NCI-H1105 (cell line): Measurements from ENCODE around the gene PKMYT1.

Experiments used
- DNase-seq: peaks from one replicate; lab custom pipeline; 2025; lab: John Stamatoyannopoulos, UW

The PKMYT1 gene

GRCh38 chr16:2973093-2973492 lies 7.2 kb downstream of the PKMYT1 start:
- DNase-seq = no peak

DNA sequence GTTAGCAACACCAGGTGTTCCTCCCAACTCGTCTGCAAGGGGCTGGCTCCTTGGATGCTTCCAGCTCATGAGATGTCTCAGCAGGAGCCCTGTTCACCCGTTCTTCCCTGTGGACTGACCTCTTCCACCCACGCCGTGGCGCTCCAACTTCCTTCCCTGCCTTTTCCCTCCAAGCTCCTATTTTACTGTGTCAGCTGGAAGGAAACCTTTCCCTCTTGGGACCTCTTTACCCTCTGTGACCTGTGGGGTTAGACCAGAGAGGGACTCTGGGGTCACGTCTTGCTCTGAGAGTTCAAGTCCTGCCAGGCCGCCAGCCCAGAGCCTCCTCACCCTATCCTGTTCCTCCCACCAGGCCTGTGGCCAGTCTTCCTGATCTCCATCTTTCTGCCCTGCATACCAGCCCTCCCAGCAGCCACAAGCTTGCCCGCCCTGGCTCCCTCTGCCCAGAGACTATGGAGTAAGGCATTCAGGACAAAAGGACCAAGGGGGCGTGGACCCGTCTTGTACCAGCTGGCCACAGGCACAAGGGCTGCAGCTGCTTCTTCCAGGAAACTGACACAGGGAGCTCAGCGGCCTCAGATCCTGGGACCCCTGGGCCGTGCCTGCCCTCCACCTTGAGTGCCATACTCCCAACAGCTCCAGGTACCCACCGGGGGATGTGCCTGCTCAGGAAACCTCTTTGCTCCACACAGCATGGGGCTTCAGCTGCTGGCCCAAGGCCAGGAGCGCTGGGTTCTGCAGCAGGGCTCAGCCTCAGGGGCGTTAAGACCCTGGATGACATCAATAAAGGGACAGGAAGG lies 8.1 kb downstream of the PKMYT1 start:
- no peak for DNase-seq

- no peak for DNase-seq
Observed at GRCh38 chr16:2971134-2971984, 8.9 kb downstream of the PKMYT1 start.

DNA sequence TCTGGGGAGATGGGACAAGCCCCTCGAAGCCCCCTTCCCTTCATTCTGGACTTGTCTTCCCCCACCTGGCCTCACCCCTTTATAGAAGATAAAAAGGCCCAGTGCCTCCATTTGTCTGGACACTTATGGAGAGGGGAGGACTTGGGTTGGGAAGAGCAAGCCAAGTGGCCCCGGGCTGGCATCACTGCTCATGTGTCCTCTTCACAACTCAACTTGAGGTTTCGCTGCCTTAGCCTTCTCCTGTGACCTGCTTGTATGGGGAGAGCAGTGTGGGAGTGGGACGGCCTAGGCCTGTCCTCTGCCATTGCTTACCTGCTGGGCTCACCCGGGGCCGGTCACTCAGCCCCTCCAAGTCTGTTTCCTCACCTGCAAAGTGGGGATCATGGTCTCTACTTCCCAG lies 9.7 kb downstream of the PKMYT1 start:
- DNase-seq = no peak

GRCh38 chr16:2969545-2970521 lies 10.4 kb downstream of the PKMYT1 start:
- no peak for DNase-seq

- DNase-seq = peak; percentile 49
Observed at GRCh38 chr16:2968738-2969544, 11.3 kb downstream of the PKMYT1 start, which contains the start of gene PAQR4. TSS of gene PAQR4 (plus strand) at chr16:2969348. CDS start at chr16:2969675, 327 bp downstream.

- no peak for DNase-seq
Observed at GRCh38 chr16:2968368-2968737, 11.9 kb downstream of the PKMYT1 start.

- DNase-seq = no peak
Observed at GRCh38 chr16:2967721-2968161, 12.5 kb downstream of the PKMYT1 start.

GRCh38 chr16:2967211-2967631 lies 13.0 kb downstream of the PKMYT1 start:
- no peak for DNase-seq

- no peak for DNase-seq
Observed at GRCh38 chr16:2966808-2967191, 13.4 kb downstream of the PKMYT1 start.

DNA sequence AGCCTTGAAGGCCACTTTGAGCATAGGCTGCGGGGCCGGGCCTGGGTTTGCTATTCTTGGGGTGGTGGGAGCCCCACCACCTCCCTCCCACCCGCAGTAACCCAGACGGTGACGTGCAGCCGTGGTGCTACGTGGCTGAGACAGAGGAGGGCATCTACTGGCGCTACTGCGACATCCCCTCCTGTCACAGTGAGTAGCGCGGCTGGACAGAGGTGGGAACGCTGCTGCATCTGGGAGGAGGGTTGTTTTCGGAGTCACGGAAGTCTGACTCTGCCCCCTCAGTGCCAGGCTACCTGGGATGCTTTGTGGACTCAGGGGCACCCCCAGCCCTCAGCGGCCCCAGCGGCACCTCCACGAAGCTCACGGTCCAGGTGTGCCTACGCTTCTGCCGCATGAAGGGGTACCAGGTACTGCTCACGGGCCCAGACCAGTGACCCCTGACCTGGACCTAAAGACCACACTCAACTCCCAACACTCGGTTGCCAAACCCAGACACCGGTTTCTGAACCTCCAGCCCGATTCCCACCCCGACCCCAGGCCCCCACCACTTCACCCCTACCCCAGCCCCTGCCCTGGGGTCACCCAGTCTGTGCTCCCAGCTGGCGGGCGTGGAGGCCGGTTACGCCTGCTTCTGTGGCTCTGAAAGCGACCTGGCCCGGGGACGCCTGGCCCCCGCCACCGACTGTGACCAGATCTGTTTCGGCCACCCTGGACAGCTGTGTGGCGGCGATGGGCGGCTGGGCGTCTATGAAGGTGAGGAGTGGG lies 14.0 kb downstream of the PKMYT1 start:
- DNase-seq = no peak

- DNase-seq = peak; percentile 66
Observed at GRCh38 chr16:2964475-2965336, 15.5 kb downstream of the PKMYT1 start.

- peak; percentile 51 for DNase-seq
Observed at GRCh38 chr16:2963723-2964474, 16.3 kb downstream of the PKMYT1 start, which contains the start of gene KREMEN2. TSS of gene KREMEN2 (plus strand) at chr16:2964275. CDS start at chr16:2964521, 246 bp downstream.

DNA sequence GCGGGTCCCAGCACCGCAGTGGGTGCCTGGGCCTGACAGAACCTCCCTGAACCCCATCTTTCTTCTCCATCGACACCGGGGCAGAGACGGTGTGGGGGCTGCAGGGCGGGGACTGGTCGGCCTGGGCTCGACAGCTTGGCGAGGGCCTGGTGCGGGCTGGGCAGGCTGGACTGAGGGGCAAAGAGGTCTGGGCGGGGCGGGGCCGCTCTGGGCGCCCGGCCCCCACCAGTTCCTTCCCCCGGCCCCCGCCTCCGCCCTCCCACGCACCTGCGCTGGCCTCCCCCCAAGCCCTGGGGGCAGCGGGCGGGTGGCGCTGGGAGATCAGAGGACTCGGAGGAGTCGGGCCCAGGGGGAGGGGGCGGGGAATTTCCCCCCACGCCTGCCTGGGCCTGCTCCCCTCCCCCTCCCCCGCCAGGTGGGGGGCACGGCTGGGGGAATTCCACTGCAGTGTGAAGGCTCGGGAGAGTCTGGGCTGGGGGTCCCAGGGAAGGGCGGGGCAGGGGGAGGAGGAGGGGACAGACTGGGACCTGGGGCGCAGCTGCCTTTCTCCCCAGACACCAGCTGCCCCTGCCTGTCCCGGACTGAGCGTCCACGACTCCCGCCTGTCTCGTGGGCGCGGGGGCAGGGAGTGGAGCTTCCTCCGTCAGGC lies 17.0 kb downstream of the PKMYT1 start:
- no peak for DNase-seq

DNA sequence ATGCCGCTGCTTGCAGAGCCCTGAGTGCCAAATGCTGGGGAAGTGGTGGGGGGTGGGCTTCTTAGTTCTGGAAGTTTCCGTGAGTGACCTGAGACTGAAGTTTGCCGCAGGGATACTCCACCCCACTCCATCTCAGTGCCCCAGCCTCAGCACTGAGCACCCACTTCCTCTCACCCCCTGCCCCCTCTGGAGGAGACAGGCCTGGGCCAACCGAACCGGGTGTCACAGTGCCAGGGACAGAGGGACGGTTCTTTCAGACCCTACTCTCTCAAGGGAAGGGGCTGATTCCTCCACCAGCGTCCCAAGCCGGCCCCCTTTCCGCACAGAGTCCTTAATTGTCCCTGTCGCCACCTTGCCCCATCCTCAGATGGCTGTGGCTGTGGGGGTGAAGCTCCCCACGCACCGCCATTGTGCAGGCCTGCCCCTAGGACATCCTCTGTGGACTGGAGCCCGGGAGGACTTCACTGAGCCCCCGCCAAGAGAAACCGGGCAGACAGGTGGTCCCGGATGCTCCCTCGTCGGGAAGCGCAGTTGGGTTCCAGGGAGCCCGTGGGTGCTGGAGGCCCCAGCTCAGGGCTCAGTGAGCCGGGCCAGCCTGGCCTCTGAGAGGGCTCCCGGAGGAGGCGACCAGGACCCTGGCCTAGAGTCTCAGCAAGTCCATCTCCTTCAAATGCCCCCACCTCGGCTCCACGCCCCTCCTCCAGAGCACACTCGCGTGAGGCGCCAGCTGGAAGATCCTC lies 17.7 kb downstream of the PKMYT1 start:
- DNase-seq = no peak

DNA sequence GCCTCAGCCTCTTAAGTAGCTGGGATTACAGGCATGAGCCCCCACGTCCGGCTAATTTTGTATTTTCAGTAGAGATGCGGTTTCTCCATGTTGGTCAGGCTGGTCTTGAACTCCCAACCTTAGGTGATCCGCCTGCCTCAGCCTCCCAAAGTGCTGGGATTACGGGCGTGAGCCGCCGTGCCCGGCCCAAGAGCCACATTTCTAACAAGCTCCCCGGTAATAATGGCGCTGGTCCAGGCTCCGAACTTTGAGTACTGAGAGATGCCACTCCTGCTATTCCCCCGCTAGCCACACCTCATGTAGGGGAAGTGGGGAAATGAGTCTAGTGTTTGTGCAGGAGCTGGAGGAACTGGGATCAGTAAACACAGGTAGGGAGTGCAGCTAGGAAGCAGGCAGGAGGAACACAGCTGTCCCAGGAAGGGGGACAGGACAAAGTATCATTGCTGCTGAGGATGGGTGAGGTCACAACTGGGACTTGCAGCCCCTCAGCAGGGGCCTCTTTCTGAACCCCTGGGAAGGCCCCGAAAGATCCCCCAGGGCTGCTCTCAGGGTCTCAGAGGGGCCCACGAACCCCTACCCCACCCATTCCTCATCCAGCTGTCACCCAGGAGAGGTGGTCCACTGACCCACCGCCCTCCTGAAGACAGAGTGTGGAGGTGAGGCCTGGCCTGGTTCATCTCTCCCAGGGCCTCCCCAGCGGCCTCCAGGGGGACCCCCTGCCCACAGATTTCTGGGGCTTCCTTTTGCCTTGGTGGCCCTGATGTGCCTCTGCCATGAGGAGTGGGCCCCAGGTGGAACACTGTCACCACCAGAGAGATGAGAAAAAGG lies 19.8 kb downstream of the PKMYT1 start:
- no peak for DNase-seq
